Peyer's patch (tissue), 4 donors: Measurements from ENCODE around the gene ERCC2.

ENCODE experiments used
- CTCF ChIP-seq, 6 experiments: fragments of 450-650 bp in 4 of 6; fragments of 200-600 bp in 2 of 6; sonication (generic) in 1 of 6; IDR thresholded peaks; one replicate each; pipeline ENCODE4 v1.5.1; 2017 to 2019; ENCODE audit warnings: antibody characterized with exemption in 6 of 6, mild to moderate bottlenecking in 3 of 6, moderate library complexity in 1 of 6
- POLR2A ChIP-seq, 2 donors: fragments of 450-650 bp; IDR thresholded peaks; one replicate each; pipeline ENCODE4 v1.5.1; 2017; ENCODE audit warnings: antibody characterized with exemption in 2 of 2, mild to moderate bottlenecking in 2 of 2, moderate library complexity in 2 of 2

GRCh38 chr19:45340899-45341453 lies 29.4 kb downstream of the ERCC2 start:
- no peak for TF ChIP-seq CTCF (IDR thresholded peaks at IDR 0.05)
- no peak for TF ChIP-seq POLR2A (IDR thresholded peaks at IDR 0.05)
